GM18498 (cell line): ENCODE data around the gene HOXB9.

Experiments used
- ATAC-seq: cut with Tn5 transposase; IDR thresholded peaks from one replicate; pipeline ENCODE4 v1.9.1; 2021; ENCODE audit warnings: mild to moderate bottlenecking, moderate library complexity; ENCODE audit not compliant: unreplicated experiment

HOXB9 gene

DNA sequence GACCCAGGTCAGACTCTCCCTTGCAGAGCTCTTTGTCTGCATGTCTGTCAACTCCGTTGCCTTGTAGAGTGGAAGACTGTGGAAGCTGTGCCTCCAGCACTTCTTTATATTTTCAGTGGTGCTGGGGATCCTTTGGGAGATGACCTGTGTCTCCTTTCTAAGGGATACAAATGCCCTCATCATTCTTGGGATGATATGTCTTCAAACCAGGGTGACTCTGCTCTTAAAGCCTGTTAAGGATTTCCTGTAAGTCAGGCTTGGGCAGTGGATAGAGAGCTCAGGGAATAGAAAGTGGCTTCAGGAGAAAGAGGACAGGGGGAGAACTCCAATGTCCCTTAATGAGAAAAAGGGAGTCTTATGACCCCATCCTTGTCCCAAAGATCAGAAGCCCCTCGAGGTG is 37.6 kb downstream of the HOXB9 start:
- no peak for ATAC-seq

DNA sequence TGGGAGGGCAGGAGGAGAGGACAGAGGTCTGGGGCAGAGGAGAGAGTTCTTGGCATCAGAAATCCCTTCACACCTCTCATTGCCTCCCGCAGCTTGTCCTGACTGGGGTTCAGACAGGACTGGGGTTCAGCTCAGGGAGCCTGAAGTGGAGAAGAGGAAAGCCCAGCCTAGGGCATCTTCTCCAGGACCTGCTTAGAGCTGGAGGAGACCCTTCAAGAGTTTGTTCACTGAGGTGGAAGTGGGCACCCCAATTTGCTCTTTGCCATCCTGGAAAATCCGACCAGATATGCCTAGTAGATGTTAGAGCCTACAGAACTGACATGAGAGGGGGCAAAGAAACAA is 38.1 kb downstream of the HOXB9 start:
- ATAC-seq = no peak

DNA sequence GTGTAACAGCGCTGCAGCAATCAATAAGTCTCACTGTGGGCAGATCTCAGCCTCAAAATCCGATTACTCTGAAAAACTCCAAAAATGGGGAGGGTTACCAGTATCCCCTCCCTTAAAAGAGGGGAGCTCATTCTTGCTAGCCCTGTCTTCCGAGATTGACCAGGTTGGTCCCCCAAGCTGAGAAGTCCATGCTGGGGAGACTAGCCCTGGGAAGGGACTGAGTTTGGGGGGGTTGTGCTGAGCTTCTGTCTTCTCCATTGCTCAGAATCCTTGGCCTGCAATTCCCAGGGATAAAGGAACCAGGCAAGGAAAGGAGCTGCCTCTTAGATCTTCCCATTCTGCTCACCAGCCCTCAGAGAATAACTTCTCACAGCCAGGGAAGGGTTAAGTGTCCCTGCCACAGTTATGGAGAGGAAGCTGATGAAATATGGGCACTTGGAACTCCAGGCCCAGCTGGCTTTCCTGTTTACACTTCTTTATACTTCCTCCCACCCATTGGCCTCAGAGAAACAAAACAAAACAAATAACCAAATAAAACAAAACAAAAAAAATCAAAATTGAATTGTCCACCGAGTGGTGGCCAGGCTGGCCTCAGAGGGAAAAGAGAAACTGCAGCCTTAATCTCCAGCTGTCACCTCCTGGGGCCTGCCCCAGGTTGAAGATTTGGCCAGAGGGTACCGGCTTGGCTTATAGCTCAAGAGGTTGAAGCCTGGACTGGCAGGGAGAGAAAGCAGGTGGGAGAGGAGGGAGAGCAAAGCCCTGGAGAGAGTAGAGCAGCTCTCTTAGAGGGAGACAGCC is 38.7 kb downstream of the HOXB9 start:
- no peak for ATAC-seq

DNA sequence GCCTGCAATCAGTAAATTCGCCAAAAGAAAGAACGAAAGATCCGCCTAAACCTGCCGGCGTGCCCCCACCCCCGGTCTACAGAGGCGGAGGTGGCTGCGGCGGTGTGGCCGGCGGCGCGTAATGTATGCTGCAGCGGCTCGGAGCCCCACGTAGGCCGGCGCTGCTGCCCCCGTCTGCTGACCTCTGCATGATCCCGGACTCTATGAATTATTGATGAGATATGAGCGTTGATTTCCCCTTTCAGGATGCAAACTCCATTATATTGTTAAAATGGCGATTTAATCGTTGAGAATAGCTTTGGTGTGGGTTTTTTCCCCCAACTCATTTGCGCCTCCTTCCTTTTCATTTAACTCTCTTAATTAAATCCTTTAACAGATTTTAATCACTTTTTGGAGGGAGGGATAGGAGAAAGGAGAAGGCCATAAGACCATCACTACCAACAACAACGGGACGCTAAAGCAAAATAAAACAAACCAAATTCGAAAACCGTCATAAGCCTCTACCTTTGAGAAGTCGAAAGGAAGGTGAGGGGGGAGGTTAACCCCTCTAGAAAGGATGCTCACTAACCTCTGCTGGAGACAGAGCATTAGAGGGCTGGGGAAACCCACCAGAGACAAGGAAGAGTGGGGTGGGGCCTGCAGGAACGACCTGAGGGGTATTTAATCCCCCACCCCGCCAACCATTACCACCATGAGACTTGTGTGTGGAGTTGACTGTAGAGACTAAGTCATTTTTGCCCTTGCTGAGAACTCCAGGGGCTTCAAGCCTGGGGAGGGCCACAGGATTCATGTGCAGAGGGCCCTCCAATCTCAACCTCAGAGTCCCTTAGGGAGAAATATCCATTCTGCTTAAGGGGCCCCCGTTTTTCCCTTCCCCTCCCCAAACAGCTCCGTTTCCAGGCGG is 39.6 kb downstream of the HOXB9 start:
- no peak for ATAC-seq

DNA sequence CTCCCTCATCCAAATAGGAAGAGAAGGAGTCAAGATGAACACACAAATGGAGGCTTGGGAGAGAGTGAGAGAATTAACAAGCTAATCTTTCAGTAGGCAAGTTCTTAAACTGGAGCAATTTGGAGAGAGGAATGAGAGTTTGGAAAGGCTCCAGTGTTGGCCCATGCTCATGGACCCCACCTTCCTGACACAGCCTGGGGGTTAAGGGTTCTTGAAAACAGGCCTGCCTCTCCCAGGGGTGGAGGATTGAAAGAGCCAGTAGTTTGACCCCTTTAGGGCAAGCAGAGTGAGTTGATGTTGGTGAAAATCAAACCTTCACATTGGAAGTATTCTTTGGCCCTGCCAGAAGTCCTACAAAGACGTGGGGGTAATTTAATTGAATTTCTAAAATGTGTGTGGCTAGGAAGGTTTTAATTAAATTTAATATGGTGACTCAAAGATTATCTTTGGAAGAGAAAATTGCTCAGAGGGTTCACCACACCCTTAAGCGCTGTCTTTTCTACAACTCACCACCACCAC is 41.9 kb downstream of the HOXB9 start:
- ATAC-seq = no peak

DNA sequence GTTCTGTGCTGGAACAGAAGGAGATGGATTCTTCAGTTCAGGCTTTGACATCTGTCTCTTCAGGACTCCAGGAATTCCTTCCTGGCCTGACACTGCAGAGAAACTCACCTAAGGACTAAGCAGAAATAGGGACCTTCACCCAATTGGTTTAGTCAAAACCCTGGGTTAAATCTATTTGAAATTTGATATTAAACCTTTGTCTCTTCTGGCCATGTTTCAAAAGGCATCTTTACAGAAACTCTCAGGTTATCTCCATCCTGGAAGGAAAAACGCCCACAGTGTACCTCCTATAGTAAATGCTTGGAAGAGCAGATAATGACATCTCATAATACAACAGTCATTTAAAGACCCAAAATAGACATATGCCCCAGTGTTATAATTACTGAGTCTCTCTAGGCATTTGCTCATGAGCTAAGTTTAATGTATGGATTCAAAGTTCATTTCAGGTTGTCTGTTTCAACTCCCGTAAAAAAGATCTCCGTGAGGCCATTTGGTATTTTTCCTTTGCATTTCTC is 42.4 kb downstream of the HOXB9 start:
- ATAC-seq = no peak

DNA sequence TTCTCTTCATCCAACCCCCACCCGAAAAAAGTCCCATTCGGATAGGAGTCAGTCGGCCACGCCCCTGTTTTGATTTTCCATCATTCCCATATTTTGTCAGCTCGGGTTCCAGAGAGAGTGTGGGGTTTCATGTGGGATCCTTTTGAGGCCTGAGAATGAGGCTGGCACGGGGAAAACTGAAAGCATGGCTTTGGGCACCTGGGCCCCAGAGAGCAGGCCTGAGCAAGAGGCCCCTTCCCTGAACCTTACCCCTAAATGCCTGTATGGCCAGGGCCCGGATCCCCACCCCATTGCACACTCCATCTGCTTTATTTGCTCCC is 43.4 kb downstream of the HOXB9 start:
- ATAC-seq = no peak

DNA sequence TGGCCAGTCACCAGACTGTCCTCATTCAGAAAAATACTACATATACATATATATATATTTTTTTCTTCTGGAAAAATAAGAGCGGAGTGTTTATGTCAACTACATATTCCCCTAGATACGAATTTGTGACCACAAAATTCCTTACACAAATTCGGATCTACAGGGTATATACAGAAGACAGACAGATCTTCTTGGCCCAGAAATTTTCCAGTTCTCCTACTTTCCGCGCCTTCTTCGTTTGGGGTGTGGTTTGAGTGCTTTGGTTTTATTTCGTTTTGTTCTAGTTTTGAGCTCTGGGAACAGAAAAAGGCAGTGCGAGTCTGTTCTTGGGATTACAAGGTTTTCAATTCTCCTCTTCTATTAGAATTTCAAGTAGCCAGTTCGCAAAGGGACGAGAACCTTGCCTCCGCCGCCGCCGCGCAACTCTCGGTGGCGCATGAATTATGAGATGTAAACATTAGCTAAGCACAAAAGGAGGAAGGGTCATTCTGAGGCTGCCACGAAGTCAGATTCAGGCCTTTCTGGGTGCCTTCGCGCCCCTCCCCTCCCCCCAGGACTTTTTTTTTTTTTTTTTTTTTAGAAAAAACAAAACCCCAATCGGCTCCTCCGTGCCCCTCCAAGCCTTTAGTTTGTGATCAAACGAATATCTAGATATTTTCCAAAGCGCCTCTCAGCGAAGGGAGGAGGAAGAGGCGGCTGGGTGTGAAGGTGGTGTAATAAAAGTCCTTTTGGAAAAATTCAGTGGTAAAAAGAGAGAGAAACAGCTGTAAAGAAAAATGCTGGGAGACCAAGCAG is 46.2 kb downstream of the HOXB9 start:
- ATAC-seq = no peak

DNA sequence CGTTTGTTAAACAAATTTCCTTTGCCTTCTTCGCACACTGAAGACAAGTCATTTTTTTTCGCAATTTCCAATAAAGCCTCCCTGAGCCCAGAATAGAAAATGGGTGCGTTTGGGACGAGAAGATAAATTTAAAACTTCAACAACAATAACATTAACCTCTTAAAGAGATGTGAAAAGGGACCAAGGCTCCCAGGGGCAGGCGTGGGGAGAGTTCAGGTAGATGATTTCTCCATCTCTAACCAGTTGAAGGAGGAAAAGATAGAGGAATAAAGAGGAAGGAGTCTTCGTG is 46.7 kb downstream of the HOXB9 start:
- no peak for ATAC-seq

DNA sequence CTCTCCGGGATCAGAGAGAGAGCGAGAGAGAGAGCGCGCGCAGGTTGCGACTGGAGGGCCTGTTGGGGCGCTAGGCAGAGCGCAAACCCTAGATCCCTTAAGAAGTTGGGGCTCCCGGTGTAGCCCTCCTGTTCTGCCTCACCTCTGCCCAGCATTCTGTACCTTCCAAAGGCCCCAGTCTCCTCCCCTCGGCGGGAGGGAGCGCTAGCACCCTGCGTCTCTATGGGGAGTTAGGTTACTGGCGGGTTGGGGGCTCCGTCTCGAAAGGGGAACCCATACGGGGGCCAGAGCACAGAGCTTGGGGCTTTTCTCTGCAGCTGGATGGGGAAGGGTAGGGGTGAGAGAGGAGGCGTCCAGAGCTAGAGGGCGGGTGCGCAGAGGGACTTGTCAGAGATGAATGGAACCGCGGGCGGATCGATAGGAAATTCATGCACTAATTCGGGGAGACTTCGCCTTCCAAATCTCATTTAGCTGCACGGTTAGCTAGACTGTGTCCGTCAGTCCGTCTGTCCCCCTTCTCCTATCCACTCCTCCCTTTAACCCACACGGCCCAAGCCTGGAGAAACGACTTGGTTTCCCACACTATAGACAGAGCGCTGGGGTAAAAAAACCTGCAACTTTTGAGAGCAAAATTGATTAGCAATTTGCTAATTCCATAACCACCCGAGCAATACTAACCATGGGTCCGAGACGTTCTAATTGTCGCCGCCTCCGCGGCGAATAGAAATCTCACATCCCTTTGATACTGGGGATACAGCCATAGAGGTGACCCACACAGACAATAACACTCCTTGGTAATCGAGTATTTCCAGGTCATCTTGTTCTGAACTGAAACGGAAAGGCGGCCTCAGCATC is 47.3 kb downstream of the HOXB9 start:
- peak; percentile 37 for ATAC-seq

DNA sequence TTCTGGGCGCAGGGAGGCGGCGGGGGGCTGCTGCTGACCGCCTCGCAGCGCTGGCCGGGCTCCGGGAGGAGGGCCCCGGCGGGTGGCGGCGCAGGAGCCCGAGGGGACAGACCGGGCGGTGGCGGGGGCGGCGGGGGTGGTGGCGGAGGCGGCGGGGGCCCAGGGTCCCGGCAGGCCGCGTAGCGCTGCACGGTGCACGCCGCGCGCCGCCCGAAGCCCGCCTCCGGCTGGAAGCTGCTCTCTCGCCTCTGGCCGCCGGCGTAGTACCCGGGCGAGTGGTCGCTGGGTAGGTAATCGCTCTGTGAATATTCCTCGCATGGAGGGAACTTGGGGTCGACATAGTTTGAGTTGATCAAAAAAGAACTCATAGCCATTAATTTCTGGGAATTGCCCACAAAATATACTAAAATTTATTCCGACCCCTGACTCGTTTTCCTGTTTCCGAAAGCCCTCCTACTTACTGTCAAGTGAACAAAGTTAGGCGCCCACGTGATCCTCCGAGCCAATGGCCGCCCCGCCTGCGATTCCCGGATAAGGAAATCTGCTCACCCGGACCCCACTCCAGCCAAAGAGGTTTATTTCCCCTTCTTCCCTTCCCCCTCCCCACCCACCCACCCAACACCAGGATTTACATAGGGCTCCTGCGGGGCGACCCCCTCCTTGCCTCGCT is 48.1 kb downstream of the HOXB9 start, which contains the start of gene HOXB4:
TSS of gene HOXB4 (minus strand) at position 405 of the 670 bp plus-strand sequence. CDS start at position 374, 31 bp downstream.
- peak; percentile 57 for ATAC-seq

DNA sequence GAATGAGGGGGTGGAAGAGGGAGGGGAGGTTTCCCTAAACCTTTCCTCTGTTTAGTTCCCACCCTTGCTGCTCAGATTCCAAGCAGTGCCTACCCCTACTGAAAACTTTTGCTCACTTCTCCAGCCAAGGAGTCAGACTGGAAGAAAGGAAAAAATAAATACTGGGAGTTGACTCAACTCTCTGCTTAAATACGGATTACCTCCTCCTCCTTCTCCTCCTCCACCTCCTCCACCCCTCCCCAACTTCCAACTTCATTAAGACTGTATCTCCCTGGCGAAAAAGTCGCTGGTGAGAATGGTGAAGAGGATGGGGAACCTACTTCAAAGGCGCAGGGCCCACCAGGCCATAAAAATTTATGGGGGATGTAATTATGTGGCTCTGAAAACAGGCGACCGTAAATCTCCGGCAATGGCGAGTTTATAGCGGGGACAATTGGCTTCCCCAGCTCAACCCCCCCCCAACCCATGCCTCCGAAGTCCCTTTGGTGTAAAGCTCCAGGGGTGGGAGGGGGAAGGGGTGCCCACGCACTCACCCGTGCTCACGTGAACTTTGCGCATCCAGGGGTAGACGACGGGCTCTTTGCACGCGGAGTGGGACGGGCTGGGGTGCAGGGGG is 48.7 kb downstream of the HOXB9 start:
- no peak for ATAC-seq

DNA sequence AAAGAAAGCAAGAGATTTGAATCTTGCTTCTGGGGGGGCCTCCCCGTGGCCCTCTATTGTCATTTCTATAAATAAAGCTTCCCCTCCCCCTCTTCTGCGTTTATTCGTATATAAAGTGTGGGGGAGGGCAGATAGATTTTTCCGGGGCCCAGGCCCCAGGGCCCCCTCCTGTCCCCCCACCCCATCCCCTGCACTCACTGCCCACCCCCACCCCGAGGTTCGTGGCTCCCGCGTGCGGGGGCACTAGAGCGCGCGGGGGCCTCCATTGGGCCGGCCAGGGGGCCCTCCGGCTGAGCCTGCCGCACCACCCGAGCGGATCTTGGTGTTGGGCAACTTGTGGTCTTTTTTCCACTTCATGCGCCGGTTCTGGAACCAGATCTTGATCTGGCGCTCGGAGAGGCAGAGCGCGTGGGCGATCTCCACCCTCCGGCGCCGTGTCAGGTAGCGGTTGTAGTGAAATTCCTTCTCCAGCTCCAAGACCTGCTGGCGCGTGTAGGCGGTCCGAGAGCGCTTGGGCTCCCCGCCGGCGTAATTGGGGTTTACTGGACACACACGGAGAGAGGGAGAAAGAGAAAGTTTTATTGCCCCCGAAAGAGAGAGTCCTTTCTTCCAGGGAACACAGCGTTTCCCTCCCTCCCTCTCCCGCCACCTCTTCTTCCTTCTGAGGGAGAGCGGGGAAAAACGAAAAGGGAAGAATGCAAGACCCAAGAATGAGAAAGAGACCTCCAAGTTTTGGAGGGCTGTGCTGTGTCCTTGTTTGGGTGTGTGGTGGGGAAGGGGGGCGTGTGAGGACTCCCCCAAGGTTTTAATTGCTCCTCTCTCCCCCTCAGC is 49.5 kb downstream of the HOXB9 start:
- no peak for ATAC-seq

DNA sequence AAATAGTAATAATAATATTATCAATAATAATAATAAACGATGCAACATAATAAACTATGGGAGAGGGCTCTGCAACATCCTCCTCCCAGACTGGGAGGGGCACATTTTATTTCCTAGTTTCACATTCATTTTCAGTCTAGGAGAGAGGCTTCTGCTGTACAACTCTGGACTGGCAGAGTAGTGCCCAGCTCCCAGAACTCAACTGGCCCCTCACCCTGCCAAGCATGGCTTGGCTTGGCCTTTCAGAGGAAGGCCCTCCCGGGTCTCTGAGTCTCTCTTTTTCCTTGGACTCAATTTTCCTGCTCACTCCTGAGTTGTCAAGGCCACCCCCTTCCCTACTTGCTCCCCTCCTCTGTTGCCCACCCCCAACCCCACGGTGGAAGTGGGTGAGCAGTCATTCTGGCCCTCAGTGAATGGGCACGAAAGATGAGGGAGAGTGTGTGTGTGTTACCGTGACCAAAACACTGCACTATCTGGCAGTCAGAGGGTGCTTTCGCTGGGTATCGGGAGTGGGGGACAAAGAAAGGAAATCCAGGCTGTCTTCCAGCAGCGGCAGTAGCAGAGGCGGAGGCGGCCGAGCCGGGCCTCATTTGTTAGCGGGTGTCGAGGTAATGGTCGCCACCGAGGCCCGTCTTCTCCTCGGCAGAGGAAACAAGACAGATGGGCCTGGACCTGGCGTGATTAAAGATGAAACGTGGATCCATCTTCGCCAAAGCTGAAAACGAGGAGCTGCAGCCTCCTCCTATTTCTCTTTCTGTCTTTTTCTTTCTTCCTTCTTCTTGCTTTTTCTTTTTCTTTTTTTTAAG is 50.3 kb downstream of the HOXB9 start:
- ATAC-seq = no peak

DNA sequence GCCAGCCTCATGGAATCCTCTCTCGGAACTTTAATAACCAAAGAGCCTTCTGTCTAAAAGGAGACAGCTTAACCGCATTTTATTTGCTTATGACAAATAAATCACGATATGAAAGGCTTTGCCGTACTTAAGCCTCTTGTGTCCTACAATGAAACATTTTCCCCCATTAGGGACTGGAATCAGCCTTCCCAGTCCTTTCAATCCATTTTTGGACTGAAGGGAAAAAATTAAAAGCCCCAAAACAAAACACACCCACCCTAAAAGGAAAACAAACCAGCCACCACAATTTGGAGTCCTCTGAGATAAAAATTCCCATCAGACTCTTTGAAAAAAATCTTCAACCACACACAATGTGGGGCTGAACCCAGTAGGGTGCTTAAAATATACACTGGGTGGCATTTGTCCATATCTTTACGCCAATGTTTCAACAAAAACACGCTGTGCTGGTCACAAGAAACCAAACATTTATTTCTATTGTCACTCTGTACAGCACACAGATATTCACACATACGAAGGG is 51.0 kb downstream of the HOXB9 start:
- ATAC-seq = no peak

DNA sequence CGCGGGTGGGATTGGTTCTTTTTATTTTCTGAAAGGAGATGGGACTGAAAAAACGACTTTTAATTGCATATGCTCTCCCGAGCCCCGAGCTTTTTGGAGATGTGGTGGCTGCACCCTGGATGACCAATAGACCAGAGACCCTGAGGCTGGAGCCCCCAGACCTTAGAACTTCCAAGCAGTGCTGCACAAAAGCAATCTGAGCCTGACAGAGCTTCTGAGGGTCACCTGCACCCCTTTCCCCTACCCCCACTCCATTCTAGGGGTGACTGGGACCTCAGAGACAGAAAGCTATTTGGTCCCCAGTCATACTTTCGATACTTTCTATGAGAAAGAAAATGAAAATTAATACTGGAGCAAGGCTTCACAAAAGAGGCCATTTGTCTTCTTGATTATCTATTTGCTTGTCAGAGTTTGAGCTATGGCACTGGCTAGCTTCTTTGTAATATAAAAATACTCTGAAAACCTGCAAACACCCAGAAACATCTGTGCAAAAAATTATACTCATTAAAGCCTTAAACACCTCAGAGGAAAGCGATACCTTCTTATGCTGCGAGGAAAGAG is 51.6 kb downstream of the HOXB9 start:
- no peak for ATAC-seq

DNA sequence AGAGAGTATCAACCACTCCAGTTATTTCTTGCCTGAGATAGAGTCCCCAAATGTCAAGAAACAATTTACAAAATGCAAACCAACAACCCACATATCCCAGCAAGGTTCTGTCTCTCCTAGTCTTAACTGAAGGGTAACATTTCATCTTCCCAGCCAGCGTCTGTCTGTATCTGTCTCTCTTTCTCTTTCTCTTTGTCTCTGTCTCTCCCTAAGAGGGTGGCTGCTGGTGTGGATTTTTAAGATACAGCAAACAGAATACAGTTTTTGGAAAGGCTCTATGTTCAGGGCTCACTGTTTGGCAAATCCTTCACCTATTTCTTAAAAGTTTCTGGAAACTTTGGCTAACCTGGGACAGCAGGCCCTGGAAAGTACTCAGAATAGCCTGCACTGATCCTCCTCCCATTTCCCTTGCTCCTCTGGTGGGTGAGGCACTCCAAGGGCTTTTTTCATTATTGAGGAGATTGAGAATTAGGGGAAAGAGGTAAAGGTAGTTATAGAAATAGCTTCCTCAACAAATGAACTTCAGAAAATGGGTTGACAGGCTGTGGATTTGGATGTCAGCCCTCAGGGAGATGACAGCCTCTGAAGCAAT is 54.2 kb downstream of the HOXB9 start:
- ATAC-seq = no peak
